Fibroblast of the conjunctiva (primary cell): ENCODE data around the gene STXBP1.
"Not testable (repeated sequence)": the region's sequence is repeated elsewhere in the genome, so short reads cannot be mapped to it uniquely, and the experiment has no call there.

Experiments
- DNase-seq: peaks from one replicate; pipeline ENCODE4 v3.0.0-alpha.2; 2010; ENCODE audit warnings: low read depth

The STXBP1 gene

DNA sequence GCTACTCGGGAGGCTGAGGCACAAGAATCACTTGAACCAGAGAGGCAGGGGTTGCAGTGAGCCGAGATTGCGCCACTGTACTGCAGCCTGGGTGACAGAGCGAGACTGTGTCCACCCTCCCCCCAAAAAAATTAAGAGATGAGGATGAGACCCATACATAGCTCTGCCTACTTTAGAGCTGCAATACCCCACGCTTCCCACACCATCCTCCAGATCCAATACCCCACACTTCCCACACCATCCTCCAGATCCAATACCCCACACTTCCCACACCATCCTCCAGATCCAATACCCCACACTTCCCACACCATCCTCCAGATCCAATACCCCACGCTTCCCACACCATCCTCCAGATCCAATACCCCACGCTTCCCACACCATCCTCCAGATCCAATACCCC is 34.9 kb upstream of the STXBP1 start:
- not testable (repeated sequence) for DNase-seq

DNA sequence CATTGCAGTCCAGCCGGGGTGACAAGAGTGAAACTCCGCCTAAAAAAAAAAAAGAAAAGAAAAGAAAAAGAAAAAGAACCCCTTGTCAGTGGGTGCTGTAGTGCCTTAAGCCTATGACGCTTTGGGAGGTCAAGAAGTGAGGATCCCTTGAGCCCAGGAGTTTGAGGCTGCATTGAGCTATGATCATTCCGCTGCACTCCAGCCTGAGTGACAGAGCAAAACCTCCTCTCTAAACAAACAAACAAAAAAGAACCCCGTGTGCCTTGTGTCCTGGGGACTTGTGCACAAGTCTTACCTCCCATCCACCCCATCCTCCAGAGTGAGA is 33.5 kb upstream of the STXBP1 start:
- DNase-seq = no peak

DNA sequence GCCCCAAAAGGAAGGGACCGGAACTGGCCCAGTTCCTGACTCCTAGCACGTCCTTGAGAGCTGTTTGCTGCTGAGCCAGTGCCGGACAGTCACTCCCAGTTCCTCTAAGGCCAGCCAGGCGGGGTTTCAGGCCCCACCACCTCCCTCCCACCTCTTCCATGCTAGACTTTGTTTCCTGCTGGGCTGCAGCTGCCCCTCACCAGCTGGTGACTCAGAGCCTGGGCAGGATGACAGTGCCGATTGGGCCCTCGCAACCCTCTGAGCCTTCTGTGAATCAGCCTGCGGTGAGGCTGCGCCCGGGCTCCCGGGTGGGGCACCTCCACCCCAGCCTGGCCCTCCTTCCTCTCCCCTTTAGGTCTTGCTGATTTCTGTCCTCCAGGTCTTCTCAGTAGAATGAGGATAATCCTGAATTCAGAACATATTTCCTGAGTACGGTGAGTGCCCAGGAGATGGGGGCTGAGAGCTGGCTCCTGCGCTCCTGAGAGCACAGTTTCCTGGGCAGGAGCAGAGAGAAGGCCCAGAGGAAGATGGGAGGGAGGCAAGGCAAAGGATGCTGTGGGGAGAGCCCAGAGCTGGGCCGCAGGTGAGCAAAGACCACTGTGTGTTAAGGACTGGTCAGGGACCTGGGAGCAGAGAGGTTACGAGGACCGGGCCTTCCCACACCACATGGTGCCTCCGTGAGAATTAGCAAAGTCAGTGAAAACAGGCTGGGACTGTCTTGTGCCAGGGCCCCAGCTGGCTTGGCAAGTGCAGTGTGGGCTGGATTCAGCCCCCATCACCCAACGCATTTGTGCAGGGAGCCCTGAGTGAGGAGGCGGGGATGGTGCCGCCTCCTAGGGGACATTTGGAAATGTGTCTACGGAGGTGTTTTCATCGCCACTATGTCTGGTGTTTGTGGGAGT is 32.9 kb upstream of the STXBP1 start:
- peak; percentile 91 for DNase-seq

DNA sequence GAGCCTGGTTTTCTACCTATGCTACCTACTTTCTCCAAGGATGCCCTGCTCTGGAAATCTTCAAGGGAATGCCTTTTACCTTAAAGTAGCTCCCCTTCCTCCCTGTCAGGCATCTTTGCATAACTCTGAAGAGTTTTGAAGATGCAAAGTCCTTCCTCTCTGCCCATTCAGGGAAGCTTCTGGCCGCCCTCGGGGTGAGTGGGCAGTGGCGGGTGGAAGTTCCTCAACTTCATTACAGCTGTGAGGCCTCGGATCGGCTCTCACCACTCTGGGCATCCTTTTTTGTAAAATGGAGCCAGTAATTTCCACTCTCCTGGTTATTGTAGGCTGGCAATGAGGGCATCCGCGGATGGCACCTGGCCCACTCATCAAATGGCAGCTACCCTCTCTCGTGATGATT is 31.7 kb upstream of the STXBP1 start:
- no peak for DNase-seq

DNA sequence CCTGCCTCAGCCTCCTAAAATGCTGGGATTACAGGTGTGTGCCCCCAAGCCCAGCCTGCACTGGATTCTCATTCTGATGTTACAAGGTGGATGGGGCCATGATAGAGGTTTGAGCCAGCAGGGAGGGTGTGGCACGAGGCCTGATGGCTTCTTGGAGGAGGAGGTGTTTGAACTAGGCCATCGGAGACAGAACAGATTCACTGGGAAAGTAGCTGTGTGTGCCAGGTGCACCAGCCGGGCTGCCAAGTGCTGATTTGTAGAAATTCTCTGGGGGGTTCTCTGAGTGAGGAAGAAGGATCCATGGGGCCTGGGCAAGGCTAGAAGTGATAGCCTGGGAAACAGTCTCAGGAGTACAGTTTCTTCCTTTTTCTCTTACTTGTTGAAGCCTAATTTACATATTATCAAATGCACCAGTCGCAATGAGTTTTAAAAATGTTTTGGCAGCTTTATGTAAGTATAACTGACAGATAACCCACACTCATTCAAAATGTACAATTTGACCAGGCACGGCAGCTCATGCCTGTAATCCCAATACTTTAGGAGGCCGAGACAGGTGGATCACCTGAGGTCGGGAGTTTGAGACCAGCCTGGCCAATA is 31.1 kb upstream of the STXBP1 start:
- no peak for DNase-seq

DNA sequence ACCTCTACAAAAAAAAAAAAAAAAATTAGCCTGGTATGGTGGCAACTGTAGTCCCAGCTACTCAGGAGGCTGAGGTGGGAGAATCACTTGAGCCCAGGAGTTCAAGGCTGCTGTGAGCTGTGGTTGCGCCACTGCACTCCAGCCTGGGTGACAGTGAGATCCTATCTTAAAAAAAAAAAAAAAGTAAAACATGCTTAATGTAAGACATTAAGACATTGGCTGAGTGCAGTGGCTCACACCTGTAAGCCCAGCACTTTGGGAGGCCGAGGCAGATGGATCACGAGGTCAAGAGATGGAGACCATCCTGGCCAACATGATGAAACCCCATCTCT is 27.6 kb upstream of the STXBP1 start:
- DNase-seq = not testable (repeated sequence)

DNA sequence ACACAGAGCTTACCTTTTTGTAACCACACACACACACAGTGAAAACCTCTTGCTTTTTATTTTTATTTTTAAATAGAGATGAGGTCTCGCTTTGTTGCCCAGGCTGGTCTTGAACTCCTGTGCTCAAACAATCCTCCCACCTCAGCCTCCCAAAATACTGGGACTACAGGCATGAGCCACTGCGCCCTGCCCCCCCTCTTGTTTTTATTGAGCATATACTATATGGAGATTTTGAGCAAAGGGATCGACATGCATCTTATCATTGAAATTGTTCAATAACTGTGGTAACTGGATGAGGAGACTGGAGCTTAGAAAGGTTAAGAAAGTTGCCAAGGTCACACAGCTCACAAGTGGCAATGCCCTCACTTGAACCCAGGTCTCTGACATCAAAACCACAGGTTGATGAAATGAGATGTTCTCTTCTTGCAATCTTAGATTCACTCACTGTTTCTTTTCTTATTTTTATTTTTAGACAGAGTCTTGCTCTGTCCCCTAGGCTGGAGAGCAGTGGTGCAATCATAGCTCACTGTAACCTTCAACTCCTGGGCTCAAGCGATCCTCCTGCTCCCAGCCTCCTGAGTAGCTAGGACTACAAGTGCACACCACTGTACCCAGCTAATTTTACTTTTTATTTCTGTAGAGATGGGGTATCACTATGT is 26.8 kb upstream of the STXBP1 start:
- DNase-seq = no peak

DNA sequence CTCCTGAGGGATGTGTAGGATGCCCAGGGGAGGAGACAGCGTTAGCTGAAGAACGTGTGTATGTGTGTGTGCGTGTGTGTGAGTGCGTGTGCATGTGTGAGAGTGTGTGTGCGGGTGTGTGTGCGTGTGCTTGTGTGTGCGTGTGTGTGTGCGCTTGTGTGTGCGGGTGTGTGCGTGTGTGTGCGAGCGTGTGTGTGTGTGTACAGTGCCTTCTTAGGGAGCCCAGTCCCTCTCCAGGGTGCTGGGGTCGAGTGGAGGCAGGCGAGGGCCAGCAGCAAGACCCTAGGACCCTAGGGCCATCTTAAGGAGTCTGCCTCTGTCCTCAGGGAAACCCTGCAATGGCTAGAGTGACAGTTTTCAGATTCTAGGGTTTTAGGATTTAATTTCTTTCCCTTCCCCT is 26.0 kb upstream of the STXBP1 start:
- DNase-seq = no peak

DNA sequence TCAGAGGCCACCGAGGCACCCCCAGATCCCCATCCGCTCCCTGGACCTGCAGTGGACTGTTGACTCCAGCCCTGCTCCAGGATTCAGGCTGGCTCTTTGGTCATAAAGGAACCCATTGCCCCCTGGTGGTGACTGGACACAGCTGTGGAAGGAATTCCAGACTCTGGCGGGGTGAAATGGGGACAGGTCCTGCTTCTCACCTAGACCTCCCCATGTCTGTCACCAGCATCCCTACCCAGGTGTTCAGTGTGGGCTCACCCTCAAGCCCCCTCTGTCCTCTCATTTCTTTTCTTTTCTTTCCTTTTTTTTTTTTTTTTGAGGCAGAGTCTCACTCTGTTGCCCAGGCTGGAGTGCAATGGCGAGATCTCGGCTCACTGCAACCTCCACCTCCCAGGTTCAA is 25.5 kb upstream of the STXBP1 start:
- DNase-seq = peak; percentile 67

DNA sequence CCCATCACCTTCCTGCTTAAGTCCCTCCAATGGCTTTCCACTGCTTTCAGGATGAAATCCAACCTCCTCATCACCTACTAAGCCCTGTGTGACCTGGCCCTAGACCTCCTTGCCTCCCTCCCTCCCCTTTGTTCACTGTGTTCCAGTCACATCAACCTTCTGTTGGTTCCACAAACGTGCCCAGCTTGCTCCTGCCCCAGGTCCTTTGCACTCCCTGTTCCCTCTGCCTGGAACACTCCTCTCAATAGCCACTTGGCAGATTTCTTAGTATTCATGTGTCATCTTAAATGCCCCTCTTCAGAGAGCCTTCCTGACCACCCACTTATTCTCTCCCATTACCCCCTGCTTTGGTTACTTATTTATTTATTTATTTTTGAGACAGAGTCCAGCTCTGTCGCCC is 24.1 kb upstream of the STXBP1 start:
- DNase-seq = no peak

DNA sequence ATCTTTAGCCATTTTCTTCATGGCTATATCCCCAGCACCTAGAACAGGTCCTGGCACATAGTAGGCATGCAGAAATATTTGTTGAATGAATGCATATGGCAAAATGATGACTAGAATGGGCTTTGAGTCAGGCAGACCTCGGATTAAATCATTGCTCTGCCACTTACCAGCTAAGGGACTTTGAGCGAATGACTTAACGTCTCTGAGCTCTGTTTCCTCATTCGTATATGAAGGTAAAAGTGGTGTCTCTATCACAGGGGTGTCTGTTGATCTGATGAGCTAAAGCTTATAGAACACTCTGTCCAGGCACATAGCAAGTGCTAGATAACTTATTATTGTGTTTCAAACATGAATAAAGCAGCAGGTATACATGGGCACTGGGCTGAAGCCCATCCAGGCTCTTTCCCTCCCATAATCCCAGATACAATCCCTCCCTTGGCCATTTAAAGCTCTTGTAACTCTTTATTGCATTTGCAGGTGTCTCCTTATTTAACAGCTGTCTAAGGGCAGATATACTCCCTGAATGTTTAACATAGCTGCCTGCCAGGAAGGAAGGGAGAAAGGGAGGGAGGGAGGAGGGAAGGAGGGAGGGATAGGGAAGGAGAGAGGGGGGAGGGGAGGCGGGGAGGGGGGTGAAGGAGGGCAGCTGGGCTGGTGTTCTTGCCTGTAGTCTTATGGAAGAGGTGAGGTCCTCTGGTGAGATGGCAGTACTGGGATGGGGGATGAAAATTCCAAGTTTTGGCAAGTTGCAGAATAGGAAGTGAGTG is 23.2 kb upstream of the STXBP1 start:
- DNase-seq = no peak

DNA sequence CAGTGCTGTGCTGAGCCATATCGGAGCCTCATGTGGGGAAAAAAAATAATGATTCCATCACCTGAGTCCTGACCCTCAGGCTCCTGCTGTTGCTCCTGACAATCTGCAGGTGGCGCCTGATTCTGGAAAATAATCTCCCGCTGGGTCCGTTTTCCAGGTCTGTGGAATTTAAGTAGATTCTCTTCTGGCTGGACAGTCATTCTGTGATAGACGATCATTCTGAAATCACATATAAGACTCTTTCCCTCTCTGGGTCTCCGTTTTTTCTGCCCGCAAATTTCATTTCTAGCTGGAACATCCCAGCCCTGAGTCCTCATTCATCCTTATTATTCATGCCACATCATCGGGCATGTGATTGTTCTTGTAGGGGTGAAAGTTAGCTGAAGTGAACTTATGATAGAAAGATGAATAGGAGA is 22.1 kb upstream of the STXBP1 start:
- peak; percentile 66 for DNase-seq

DNA sequence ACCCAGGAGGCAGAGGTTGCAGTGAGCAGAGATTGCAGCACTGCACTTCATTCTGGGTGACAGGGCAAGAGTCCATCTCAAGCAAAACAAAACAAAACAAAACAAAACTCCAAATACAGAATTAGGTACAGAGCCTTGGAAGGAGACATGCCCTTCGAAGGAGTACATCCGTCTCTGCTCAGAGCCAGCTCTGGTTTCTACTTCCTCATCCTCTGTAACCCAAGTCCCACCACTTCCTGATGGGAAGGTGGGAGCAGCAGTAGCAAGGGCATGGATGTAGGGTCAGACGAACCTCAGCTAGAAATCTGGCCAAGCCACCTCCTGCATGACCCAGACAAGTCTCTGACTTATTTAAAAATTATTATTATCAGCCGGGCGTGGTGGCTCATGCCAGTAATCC is 16.5 kb upstream of the STXBP1 start:
- no peak for DNase-seq

DNA sequence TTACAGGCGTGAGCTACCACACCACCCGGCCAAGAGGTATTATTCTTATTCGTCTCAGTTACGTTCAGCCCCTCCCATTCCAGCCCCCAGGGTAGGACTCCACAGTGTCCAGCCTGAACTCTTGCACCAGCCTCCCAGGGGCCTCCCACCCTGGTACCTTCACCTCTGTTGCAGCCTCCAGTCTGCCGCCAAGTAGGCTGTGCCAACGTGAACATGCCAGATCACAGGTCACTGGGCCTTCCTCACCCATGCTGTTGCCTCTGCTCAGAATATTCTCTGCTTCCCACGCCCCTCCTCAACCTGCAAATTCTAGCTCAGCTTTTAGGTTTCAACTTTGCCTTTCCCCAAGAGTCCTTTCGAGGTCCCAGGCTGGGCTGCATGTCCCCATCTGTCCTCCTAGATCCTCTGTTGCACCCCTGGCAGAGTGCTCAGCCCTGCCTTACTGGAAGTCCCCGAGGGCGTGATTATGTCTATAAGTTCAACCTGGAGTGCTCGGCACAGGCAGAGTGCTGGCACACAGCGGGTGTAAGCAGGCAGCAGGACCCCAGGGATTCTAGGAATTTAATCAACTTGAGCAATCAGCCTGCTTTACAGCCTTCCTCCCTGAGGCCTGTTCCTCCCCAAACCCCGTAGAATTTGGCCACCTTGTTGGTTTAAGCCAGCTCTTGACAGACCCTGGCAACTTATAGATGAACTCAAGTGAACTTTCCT is 13.1 kb upstream of the STXBP1 start:
- DNase-seq = no peak

DNA sequence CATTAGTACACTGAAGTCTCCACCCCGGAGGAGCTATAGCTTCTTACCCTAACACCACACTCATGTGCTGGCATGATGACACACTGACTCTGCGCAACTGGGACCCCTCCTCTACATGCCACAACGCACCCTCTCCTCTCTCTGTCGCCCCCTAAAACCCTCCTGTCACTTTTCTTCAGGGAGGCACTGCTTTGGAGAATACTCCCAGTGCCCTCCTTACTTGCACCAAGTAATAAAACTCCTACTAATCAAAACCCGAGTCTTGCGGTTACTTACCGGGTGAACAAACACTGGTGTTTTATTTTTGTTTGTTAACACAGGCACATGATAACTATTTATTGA is 12.6 kb upstream of the STXBP1 start:
- DNase-seq = no peak

DNA sequence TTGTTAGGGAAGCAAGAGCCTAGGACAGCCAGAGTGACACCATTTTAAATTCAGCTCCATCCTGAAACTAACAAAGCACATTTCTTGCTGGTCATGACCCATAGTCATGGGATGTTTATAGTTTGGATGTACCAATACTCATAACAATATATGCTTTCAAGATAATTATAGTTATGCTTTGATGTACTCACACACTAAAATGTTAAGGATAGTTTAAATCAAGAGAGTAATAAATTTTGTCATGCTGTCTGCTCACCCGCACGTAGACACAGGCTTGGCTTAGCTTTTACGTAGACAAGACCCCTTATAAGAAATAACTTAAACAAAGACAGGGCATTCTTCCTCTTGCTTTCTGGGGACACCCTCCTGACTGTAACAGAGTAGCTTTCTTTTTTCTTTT is 8.9 kb upstream of the STXBP1 start:
- no peak for DNase-seq

DNA sequence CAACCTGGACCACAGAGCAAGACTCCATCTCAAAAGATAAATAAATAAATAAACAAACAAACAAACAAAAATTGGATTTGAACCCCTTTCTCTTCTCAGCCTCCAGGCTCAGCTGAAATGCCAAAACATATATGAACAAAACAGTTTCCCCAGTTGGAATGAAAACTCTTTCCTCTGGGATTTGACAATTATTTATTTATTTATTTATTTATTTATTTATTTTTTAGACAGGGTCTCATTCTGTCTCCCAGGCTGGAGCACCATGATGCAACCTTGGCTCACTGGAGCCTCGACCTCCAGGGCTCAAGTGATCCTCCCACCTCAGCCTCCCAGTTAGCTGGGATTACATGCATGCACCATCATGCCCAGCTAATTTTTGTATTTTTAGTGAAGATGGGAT is 6.0 kb upstream of the STXBP1 start:
- DNase-seq = no peak

DNA sequence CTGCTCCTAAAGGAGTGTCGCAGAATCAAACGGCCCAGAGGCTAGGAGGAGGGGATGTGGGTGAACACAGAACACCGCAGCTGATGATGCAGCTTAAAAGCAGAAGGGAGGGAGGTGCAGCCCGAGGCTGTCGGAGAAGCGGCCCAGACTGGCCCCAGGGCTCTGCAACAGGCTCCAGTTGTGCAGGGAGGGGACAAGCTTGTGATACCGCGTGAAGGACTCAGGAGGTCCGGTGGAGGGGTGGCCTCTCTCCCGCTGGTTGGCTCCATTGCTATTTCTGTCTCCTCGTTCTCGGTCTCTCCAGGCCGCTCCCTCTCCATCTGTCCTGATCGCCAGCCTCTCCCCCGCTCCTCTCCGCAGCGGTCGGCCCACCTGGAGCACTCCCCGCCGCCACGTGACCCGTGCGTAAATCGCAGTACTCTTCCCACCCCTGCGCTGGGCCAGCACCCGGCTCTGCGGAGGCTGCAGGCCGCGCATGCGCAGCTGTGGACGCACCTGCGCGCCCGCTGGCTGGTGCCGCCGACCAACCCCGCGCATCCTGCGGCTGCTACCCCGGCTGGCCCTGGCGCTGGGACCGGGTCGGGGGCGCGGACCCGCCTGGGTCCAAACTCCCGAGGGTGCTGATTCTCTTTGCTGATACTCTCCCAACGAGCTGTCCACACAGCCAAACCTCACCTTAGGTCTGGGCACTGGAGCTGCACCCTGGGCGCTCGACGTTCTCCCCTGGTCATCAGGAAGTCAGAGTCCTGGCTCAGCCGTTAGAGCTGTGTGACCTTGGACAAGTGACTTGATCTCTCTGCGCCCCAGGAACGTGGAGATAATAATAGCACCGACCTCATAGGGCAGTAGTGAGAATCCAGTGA is 3.7 kb upstream of the STXBP1 start:
- DNase-seq = no peak

DNA sequence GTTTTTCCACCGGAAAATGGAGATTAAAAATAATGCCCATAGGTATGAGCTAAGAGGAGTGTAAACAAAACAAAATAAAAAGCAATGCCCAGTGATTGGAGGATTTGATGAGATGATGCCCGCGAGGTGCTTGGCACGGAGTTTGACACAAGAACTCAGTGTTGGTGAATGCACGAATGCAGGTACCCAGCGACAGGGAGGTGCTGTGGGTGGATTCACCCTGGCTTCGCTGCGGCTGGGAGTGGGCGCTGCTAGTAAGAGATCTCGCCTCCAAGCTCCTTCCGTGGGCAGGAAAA is 526 bp upstream of the STXBP1 start:
- DNase-seq = no peak

DNA sequence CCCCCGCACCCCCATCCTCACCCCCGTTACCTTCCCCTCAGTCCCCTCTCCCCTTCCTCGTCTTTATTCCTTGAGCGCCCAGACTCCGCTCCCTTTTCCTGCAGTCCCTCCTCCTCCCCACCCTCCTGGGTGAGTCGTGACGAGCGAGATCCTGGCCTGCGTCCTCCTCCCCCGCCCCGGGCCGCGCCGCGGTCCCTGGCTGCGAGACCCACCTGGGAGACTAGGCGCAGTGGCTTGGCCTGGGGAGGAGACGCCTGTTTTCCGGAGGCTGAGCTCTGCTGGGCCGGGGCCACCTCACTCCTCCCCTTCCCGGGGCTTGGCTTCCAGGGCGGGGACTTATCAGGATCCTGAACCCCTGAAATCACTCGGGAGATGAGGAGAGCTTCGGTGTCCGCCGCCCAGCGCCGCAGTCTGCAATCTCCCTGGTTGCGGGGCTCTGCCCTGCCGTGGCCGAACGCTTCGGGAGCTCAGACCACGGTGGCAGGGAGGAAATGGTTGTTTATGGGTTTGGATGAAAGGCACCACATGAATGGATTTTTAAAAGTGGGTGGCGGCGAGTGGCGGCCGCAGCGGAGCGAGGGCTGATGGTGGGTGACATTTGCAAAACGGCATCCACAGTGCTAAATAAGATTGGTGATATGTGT is 984 bp downstream of the STXBP1 start:
- peak; percentile 39 for DNase-seq

DNA sequence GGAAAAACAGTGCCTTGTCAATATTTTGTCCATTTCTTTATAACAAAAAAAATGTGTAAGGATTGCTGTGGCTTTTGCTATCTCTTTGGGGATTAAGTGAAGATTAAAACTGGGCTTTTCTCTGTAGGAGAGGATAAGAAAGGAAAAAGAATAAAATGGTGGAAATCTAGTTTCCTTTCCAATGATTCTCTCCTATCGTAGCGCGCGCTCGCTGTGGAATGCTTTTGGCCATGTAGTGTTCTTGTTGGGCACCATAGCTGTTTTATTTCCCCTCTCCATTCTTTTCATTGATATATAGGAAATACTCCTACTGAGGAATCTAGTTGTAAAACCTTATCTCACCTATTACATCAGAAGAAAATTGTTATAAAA is 1.5 kb downstream of the STXBP1 start:
- DNase-seq = no peak
